ENCODE data around the gene JAZF1.

The JAZF1 gene

GRCh38 chr7:27875061-27875460 is 305.5 kb downstream of the JAZF1 start:
- H3K4me3 ChIP-seq (ENCODE audit: extremely low read depth, insufficient read depth, low read length, poor library complexity, severe bottlenecking), result no peak overlapping the region
- no peaks in the 10 kb centered on the region for H3K4me1 ChIP-seq (ENCODE audit: control insufficient read depth, insufficient read depth, low read length, poor library complexity, severe bottlenecking)
- no peak overlapping the region for H3K27ac ChIP-seq (ENCODE audit: low read depth, low read length, severe bottlenecking)
- no peaks in the 10 kb centered on the region for H3K9me3 ChIP-seq (ENCODE audit: control insufficient read depth, low read length)
- 93 to 96% methylated on average over 8 to 9 of the region's 9 CpGs for WGBS, 2 experiments (ENCODE audit: insufficient coverage in 2 of 2)
- H3K36me3 ChIP-seq (ENCODE audit: control insufficient read depth, insufficient read depth, low read length), result no peaks in the 10 kb centered on the region

DNA sequence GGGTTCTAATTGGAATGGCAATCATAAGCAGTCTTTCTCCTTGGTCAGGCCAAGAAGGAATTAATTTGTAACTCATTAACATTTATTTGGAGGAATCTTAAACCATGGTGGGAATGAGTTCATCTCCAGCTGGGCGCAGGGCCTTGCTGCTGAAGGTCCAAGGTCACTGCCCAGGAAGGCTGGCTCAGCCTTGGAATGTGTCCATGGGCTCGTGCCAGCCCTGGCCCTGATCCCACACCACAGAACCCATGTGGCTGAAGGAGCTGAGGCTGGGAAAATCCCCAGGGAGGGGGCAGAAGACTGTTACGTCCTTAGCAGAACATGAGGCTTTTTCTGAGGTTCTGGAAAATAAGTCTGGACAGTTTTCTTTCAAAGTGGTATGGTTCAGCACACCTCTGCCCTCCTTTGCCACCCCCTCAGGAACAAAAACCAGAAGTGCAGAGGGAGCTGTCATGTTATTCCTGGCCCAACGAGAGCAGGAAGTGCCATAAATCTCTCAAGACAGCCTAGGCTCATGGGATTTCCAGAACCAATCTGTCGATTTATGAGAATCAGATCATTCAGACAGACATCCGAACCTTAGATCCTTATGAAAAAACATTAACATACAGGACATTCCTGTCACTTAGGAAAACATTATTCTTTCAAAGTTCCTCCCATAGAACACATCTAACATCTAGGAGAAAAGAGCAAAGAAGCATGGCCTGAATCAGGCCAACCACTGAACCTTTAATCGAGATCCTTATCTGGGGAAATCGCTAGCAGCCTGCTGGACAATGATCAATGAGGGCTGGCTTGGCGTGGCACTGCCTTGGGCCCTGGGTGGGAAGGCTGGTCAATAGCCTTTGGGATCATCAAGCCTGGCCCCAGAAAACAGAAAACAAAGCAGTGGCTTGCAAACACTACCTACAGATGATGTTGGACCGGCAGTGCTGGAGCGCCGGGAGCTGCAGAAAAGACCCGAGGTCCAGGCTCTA is 306.3 kb downstream of the JAZF1 start:
- Histone ChIP-seq H3K9me3 (ENCODE audit: control insufficient read depth, low read length) (no peaks in the 10 kb centered on the region), H3K36me3 (ENCODE audit: control insufficient read depth, insufficient read depth, low read length) (no peaks in the 10 kb centered on the region), H3K4me1 (ENCODE audit: control insufficient read depth, insufficient read depth, low read length, poor library complexity, severe bottlenecking) (no peaks in the 10 kb centered on the region), H3K4me3 (ENCODE audit: extremely low read depth, insufficient read depth, low read length, poor library complexity, severe bottlenecking) (no peak overlapping the region), H3K27ac (ENCODE audit: low read depth, low read length, severe bottlenecking) (no peak overlapping the region)
- WGBS, 2 experiments (ENCODE audit: insufficient coverage in 2 of 2), result 84 to 91% methylated on average over 10 to 11 of the region's 13 CpGs

GRCh38 chr7:27872356-27873275 is 308.0 kb downstream of the JAZF1 start:
- Histone ChIP-seq H3K4me1 (ENCODE audit: control insufficient read depth, insufficient read depth, low read length, poor library complexity, severe bottlenecking) (no peaks in the 10 kb centered on the region), H3K27ac (ENCODE audit: low read depth, low read length, severe bottlenecking) (no peak overlapping the region), H3K9me3 (ENCODE audit: control insufficient read depth, low read length) (no peaks in the 10 kb centered on the region), H3K4me3 (ENCODE audit: extremely low read depth, insufficient read depth, low read length, poor library complexity, severe bottlenecking) (no peak overlapping the region), H3K36me3 (ENCODE audit: control insufficient read depth, insufficient read depth, low read length) (no peaks in the 10 kb centered on the region)
- 90 to 97% methylated on average over 5 to 14 of the region's 17 CpGs for WGBS, 2 experiments (ENCODE audit: insufficient coverage in 2 of 2)

- no peak overlapping the region for H3K27ac ChIP-seq (ENCODE audit: low read depth, low read length, severe bottlenecking)
- H3K4me3 ChIP-seq (ENCODE audit: extremely low read depth, insufficient read depth, low read length, poor library complexity, severe bottlenecking), result no peak overlapping the region
- no peaks in the 10 kb centered on the region for H3K4me1 ChIP-seq (ENCODE audit: control insufficient read depth, insufficient read depth, low read length, poor library complexity, severe bottlenecking)
- no peaks in the 10 kb centered on the region for H3K36me3 ChIP-seq (ENCODE audit: control insufficient read depth, insufficient read depth, low read length)
- 89% methylated on average over 5 to 6 of the region's 6 CpGs for WGBS, 2 experiments (ENCODE audit: insufficient coverage in 2 of 2)
- H3K9me3 ChIP-seq (ENCODE audit: control insufficient read depth, low read length), result no peaks in the 10 kb centered on the region
Observed at GRCh38 chr7:27871866-27872265, 308.7 kb downstream of the JAZF1 start.

DNA sequence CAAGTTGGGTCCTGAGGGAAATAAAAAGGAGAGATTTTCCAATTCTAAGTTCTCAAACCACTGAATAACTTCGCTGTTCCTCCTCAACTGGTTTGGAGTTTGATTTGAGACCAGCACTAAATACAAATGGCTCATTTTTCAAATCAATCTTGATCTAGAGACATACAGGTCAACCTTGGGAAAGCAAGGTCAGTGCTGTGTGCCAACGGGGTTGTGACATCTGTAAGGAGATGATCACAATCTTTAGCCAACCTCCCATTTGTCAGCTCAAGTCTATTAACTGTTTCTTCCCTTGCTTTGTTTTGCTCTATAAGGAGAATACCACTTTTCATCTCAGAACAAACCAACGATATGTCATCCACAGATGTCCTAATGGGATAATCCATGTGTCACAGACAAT is 309.5 kb downstream of the JAZF1 start:
- no peak overlapping the region for H3K4me3 ChIP-seq (ENCODE audit: extremely low read depth, insufficient read depth, low read length, poor library complexity, severe bottlenecking)
- WGBS, 2 experiments (ENCODE audit: insufficient coverage in 2 of 2), result 90 to 100% methylated on average over 1 to 2 of the region's 3 CpGs

GRCh38 chr7:27870595-27870994 is 310.0 kb downstream of the JAZF1 start:
- Histone ChIP-seq H3K4me3 (ENCODE audit: extremely low read depth, insufficient read depth, low read length, poor library complexity, severe bottlenecking) (no peak overlapping the region), H3K4me1 (ENCODE audit: control insufficient read depth, insufficient read depth, low read length, poor library complexity, severe bottlenecking) (no peaks in the 10 kb centered on the region), H3K9me3 (ENCODE audit: control insufficient read depth, low read length) (no peaks in the 10 kb centered on the region), H3K36me3 (ENCODE audit: control insufficient read depth, insufficient read depth, low read length) (no peaks in the 10 kb centered on the region), H3K27ac (ENCODE audit: low read depth, low read length, severe bottlenecking) (no peak overlapping the region)
- WGBS, 2 experiments (ENCODE audit: insufficient coverage in 2 of 2), result 96 to 97% methylated on average over 3 to 4 of the region's 5 CpGs

More for the DNA sequence above, 309.5 kb downstream of the JAZF1 start:
- Histone ChIP-seq H3K4me1 (ENCODE audit: control insufficient read depth, insufficient read depth, low read length, poor library complexity, severe bottlenecking) (no peaks in the 10 kb centered on the region), H3K9me3 (ENCODE audit: control insufficient read depth, low read length) (no peaks in the 10 kb centered on the region), H3K36me3 (ENCODE audit: control insufficient read depth, insufficient read depth, low read length) (no peaks in the 10 kb centered on the region), H3K27ac (ENCODE audit: low read depth, low read length, severe bottlenecking) (no peak overlapping the region)

- H3K4me3 ChIP-seq (ENCODE audit: extremely low read depth, insufficient read depth, low read length, poor library complexity, severe bottlenecking), result no peak overlapping the region
- WGBS, 2 experiments (ENCODE audit: insufficient coverage in 2 of 2), result 92 to 93% methylated on average over 5 of the region's 7 CpGs
- no peaks in the 10 kb centered on the region for H3K9me3 ChIP-seq (ENCODE audit: control insufficient read depth, low read length)
- no peaks in the 10 kb centered on the region for H3K4me1 ChIP-seq (ENCODE audit: control insufficient read depth, insufficient read depth, low read length, poor library complexity, severe bottlenecking)
- no peaks in the 10 kb centered on the region for H3K36me3 ChIP-seq (ENCODE audit: control insufficient read depth, insufficient read depth, low read length)
- H3K27ac ChIP-seq (ENCODE audit: low read depth, low read length, severe bottlenecking), result no peak overlapping the region
Observed at GRCh38 chr7:27869056-27869455, 311.5 kb downstream of the JAZF1 start.

GRCh38 chr7:27868131-27868550 is 312.5 kb downstream of the JAZF1 start:
- H3K4me3 ChIP-seq (ENCODE audit: extremely low read depth, insufficient read depth, low read length, poor library complexity, severe bottlenecking), result no peak overlapping the region
- H3K36me3 ChIP-seq (ENCODE audit: control insufficient read depth, insufficient read depth, low read length), result no peaks in the 10 kb centered on the region
- WGBS, 2 experiments (ENCODE audit: insufficient coverage in 2 of 2), result 90 to 94% methylated on average over 14 of the region's 15 CpGs
- H3K4me1 ChIP-seq (ENCODE audit: control insufficient read depth, insufficient read depth, low read length, poor library complexity, severe bottlenecking), result no peaks in the 10 kb centered on the region
- no peak overlapping the region for H3K27ac ChIP-seq (ENCODE audit: low read depth, low read length, severe bottlenecking)
- no peaks in the 10 kb centered on the region for H3K9me3 ChIP-seq (ENCODE audit: control insufficient read depth, low read length)

GRCh38 chr7:27866828-27867672 is 313.5 kb downstream of the JAZF1 start:
- H3K9me3 ChIP-seq (ENCODE audit: control insufficient read depth, low read length), result no peaks in the 10 kb centered on the region
- H3K36me3 ChIP-seq (ENCODE audit: control insufficient read depth, insufficient read depth, low read length), result no peaks in the 10 kb centered on the region
- no peaks in the 10 kb centered on the region for H3K4me1 ChIP-seq (ENCODE audit: control insufficient read depth, insufficient read depth, low read length, poor library complexity, severe bottlenecking)
- 90 to 92% methylated on average over 14 to 16 of the region's 17 CpGs for WGBS, 2 experiments (ENCODE audit: insufficient coverage in 2 of 2)
- no peak overlapping the region for H3K4me3 ChIP-seq (ENCODE audit: extremely low read depth, insufficient read depth, low read length, poor library complexity, severe bottlenecking)
- no peak overlapping the region for H3K27ac ChIP-seq (ENCODE audit: low read depth, low read length, severe bottlenecking)

DNA sequence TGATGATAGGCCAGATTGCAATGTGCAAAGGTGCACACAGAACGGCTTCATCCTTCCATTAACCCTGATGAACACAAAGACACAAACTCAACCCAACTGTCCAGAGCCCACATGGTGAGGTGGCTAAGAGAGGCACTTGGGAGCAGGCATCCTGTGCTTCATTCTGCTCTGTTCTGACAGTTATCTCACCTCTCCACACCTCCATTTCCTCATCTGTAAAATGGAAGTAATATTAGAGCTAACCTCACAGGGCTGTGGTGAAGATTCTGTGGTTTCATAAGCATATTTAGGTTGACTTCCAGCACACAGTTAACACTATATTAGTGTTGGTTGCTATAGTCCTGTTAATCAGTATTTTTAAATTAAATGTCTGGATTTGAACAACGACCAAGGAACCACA is 314.3 kb downstream of the JAZF1 start:
- no peak overlapping the region for H3K27ac ChIP-seq (ENCODE audit: low read depth, low read length, severe bottlenecking)
- H3K9me3 ChIP-seq (ENCODE audit: control insufficient read depth, low read length), result no peaks in the 10 kb centered on the region
- H3K4me3 ChIP-seq (ENCODE audit: extremely low read depth, insufficient read depth, low read length, poor library complexity, severe bottlenecking), result no peak overlapping the region
- H3K4me1 ChIP-seq (ENCODE audit: control insufficient read depth, insufficient read depth, low read length, poor library complexity, severe bottlenecking), result no peaks in the 10 kb centered on the region
- H3K36me3 ChIP-seq (ENCODE audit: control insufficient read depth, insufficient read depth, low read length), result no peaks in the 10 kb centered on the region
- no CpG with 5 or more reads among the region's 2 CpGs for WGBS, 2 experiments (ENCODE audit: insufficient coverage in 2 of 2)
